GM12874 (cell line): Measurements from ENCODE around the gene C19orf81.

Experiments used
- CTCF ChIP-seq: IDR thresholded peaks from 2 replicates; pipeline ENCODE4 v1.5.1; 2011; ENCODE audit warnings: low read depth, mild to moderate bottlenecking, control low read depth, low read length, moderate library complexity; ENCODE audit not compliant: insufficient read depth

The C19orf81 gene

GRCh38 chr19:50640368-50640767 is 8.9 kb upstream of the C19orf81 start:
- no peak for TF ChIP-seq CTCF

GRCh38 chr19:50644315-50644915 is 4.8 kb upstream of the C19orf81 start:
- no peak for TF ChIP-seq CTCF

- no peak for TF ChIP-seq CTCF
Observed at GRCh38 chr19:50645107-50645506, 4.1 kb upstream of the C19orf81 start.

GRCh38 chr19:50646074-50646807 is 3.0 kb upstream of the C19orf81 start:
- no peak for TF ChIP-seq CTCF

- no peak for TF ChIP-seq CTCF
Observed at GRCh38 chr19:50647879-50648615, 1.2 kb upstream of the C19orf81 start.

- TF ChIP-seq CTCF: no peak
Observed at GRCh38 chr19:50648659-50649058, 586 bp upstream of the C19orf81 start.

GRCh38 chr19:50651174-50651573 is 1.9 kb downstream of the C19orf81 start:
- no peak for TF ChIP-seq CTCF
